DMS53 treated with DMSO at 0.1 percent for 48 hours (cell line): ENCODE results near the gene RFTN1.

Experiments
- DNase-seq: peaks from one replicate; lab custom pipeline; 2025; ENCODE audit not compliant: unreplicated experiment; lab: John Stamatoyannopoulos, UW

The RFTN1 gene, protein sequence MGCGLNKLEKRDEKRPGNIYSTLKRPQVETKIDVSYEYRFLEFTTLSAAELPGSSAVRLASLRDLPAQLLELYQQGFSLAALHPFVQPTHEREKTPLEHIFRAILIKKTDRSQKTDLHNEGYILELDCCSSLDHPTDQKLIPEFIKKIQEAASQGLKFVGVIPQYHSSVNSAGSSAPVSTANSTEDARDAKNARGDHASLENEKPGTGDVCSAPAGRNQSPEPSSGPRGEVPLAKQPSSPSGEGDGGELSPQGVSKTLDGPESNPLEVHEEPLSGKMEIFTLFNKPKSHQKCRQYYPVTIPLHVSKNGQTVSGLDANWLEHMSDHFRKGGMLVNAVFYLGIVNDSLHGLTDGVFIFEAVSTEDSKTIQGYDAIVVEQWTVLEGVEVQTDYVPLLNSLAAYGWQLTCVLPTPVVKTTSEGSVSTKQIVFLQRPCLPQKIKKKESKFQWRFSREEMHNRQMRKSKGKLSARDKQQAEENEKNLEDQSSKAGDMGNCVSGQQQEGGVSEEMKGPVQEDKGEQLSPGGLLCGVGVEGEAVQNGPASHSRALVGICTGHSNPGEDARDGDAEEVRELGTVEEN

GRCh38 chr3:16513141-16514020 is at the start of gene RFTN1:
RFTN1 (minus strand) TSS chr3:16513699; CDS start chr3:16493869, 19,830 bp downstream.
- no peak for DNase-seq

DNA sequence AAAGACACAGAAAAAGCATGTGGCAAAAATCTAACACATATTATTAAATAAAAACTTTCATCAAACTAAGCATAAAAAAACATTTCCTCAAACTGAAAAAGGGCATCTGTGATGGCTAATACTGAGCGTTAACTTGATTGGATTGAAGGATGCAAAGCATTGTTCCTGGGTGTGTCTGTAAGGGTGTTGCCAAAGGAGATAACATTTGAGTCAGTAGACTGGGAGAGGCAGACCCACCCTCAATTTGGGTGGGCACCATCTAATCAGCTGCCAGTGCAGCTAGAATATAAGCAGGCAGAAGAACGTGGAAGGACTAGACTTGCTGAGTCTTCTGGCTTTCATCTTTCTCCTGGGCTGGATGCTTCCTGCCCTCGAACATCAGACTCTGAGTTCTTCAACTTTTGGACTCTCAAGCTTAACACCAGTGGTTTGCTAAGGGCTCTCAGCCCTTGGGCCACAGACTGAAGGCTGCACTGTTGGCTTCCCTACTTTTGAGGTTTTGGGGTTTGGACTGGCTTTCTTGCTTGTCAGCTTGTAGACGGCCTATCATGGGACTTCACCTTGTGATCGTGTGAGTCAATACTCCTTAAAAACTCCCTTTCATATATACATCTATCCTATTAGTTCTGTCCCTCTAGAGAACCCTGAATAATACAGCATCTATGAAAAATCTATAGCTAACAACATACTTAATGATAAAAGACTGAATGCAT is 46.3 kb upstream of the RFTN1 start:
- DNase-seq = no peak

- no peak for DNase-seq
Measured at GRCh38 chr3:16554126-16554525, 40.6 kb upstream of the RFTN1 start.

DNA sequence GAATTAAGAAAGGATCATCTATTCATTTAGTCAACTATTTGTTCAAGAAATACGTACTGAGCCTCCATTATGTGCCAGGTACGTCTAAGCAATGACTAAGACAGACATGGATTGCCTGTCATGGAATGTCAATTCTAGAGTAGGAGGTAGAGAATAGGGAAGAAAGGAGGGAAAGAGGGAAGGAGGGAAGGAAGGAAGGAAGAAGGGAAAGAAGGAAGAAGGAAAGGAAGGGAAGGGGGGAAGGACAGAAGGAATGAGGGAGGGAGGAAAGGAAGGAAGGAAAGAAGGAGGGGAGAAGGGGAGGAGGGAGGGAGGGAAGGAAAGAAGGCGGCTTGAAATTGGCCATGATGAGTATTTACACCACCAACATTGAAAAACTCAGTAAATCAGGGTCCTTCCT is 39.3 kb upstream of the RFTN1 start:
- DNase-seq = no peak

DNA sequence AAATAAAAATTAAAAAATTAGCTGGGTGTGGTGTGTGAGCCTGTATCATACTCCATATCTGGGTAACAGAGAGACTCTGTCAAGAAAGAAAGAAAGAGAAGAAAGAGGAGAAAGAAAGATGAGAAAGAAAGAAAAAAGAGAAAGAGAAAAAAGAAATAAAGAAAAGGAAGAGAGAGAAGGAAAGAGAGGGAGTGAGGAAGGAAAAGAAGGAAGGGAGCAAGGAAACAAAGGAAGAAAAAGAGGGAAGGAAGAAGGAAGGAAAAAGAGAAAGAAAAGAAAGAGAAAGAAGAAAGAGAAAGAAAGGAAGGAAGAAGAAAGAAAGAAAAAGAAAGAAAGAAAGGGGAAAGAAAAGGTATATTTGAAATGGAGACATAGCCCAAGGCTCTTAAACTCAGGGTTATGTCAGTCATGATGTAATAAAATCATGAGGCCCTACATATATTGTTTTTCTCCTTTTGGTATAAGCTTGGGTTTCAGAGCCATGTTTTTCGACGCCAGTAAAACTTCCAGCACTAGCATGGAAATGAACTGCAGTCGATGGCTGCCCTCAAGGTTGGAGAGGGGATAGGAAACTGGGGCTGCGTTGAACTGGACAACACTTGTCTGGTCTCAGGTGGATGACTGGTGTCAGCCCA is 38.0 kb upstream of the RFTN1 start:
- no peak for DNase-seq

- DNase-seq = peak; percentile 4
Measured at GRCh38 chr3:16550676-16551341, 37.3 kb upstream of the RFTN1 start.

DNA sequence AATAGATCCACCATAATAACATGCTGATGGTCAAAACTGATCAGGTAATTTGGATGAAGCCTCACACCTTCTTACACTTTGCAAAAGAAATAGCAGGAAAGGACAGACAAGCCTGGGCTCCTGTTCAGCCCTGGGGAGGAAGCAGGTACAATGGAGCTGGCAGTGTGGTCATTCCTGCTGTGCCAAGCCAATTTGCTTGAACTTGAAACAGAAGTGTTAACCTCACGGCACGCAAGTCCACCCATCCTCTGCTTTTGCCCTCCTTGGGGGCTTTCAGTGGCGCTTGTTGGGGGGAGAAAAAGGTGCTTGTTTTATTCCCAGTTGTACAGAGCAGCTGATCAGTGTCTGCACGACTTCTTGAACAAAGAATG is 36.8 kb upstream of the RFTN1 start:
- no peak for DNase-seq

DNA sequence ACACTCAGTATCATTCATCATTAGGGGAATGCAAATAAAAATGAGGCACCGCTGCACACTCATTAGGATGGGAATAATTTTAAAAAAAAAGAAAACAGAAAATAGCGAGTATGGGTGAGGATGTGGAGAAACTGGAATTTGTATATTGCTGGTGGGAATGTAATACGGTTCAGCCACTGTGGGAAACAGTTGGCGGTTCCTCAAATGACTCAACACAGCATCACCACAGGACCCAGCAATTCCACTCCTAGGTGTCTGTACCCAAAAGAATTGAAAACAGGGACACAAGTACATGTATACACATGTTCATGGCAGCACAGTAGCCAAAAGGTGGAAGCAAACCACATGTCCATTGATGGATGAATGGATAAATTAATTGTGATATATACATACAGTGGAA is 35.2 kb upstream of the RFTN1 start:
- no peak for DNase-seq

- no peak for DNase-seq
Measured at GRCh38 chr3:16547561-16548357, 34.3 kb upstream of the RFTN1 start.

DNA sequence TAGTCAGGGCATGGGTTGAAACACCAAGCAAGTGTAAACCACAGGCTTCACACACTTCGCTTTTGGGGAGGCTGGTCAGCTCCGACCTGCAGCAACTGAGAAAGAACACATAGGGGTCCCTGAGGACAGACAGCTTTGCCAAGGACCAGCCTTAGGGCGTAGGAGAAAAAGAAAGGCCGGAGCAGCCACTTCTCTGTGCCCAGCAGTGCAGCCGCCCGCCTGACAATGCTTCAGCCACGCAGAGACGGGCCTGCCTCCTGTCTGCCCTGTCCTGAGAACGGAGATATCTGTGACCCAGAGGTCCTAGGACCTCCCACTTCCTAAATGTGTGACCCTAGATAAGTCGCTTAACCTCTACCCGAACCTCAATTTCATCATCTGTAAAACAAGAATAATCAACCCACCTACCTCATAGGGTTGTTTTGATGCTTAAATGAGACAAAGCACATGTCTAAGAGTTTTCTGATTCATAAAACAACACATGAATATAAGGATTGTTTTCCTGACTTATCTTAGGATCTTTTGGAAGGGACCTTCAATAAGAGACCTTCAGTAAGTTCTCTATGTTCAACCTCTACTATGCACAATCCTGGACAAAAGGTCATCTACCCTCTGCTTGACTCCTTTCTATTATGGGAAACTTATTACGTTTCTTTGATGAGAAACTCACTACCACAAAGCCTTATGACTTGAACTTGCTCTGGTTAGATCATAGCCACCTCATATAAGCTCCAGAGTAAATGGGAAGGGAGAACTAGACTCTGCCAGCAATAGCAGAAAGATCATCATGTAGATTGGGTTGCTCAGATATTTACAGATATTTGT is 32.9 kb upstream of the RFTN1 start:
- no peak for DNase-seq

DNA sequence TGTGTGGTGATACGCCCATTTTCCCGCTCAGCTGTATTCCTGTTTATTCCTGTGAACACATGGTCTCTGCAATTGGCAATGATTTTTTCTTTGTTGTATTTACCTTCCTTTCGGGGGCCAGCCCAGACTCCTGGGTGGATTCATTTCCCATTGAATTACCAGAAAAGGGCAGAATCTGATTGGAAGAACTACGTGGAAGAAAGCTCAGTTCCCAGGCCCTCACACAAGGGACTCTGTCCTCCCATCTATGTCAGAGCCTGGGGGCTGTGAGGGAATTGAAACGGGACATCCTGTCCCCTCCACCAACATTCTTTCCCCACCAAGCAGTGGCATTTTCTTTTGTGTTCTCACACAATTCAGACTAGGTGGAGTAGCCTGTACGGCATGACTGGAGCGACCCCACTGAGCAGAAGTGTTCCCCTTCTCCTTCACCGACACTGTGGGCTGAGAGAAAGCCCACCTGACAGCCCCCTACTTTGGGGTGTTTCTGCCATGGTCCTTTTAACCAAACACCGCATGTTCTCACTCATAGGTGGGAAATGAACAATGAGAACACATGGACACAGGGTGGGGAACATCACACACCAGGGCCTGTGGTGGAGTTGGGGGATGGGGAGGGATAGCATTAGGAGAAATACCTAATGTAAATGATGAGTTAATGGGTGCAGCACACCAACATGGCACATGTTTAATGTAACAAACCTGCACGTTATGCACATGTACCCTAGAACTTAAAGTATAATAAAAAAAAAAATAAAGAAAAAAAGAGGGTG is 32.1 kb upstream of the RFTN1 start:
- no peak for DNase-seq

DNA sequence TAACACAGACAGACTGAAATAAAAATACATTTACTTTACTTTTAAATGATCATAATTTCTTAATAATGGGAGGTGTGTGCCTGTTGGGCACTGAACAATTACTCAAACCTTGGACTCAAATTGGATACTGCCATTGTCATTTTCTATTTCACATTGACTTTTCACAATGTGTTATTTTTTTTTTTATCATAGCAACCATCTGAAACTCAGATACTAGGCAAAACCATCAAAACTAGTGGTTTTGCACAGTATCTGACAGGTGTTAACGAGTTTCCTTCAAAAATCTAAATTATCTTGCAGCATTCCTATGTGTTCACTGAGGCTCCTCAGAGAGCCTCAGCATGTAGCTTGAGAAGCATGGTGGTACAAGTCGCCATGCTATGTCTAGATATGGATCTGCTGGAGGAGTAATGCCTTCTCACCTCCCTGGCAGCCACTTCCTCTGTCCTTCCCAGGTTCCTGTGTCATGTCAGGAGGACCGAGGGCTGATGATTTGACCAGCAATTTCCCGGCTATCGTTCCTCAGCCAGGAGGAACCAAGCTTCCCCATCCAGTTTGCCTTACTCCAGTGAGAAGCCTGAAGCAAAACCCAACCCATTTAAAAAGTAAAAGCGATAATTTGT is 29.9 kb upstream of the RFTN1 start:
- DNase-seq = no peak

GRCh38 chr3:16538507-16538906 is 25.0 kb upstream of the RFTN1 start:
- DNase-seq = no peak

DNA sequence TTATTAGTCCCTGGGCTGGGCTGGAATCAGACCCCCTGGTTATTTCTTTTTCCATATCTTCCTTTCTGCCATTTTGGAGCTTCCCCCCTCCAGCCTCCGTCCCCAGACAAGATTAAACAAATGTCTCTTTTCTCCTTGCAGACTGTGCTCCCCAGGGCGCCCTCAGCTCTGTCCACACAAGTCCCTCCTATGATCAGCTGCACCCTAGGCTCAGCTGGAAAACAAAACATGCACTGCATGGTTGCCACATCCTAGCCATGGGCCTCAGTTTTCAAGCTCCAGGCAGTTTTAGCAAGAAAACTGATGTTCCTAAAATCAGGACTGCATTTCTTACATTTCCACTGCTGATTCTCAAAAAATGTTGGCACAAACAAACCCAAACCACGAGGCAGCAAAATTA is 23.5 kb upstream of the RFTN1 start:
- DNase-seq = no peak

- no peak for DNase-seq
Measured at GRCh38 chr3:16536344-16536663, 22.8 kb upstream of the RFTN1 start.

DNA sequence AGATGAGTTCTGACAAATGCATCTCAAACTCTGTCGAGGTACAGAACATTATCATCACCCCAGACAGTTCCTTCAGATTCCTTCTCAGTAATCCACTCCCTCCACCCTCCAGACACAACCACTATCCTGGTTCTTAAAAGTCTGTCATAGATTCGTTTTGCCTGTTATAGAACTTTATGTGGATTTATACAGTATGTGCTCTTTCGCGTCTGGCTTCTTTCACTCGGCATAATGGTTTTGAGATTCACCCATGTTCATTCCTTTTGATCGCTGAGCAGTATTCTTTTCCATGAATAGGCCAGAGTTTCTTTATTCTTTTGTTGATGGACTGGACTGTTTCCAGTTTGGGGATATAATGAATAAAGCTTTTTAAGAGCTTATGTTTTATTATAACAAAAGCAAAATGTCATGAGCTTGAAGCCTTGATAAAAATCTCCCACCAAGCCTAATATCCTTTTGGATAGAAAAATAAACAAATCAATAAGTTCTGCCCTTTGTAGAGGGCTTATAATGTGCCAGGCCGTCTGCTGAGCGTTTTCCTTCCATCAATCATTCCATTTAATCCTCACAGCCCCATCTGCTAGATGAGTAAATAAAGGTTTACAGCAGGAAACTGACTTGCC is 21.3 kb upstream of the RFTN1 start:
- DNase-seq = no peak

- DNase-seq = no peak
Measured at GRCh38 chr3:16533928-16534574, 20.6 kb upstream of the RFTN1 start.
